ENCODE data around the gene OR14K1. TPM values are rescaled to one million over a fixed set of nuclear protein-coding genes. Genes with fewer than 3 reads are reported as not detected.

OR14K1 gene
- total RNA-seq, 4 donors from 2014 or later, result not detected

Other genes starting within 250 kb of the OR14K1 start
- gene OR2C3, start 202.2 kb upstream of the OR14K1 start, total RNA-seq, result not detected
- 1 to 10 TPM in 1 of 4 donors, under 1 TPM in 3; 0.13 to 1.3 (median 0.53) TPM for gene GCSAML, start 189.5 kb upstream of the OR14K1 start, total RNA-seq
- gene OR2G2, start 150.3 kb upstream of the OR14K1 start, total RNA-seq, result not detected
- not detected for gene OR2G3, start 133.0 kb upstream of the OR14K1 start, total RNA-seq
- not detected for gene OR13G1, start 58.9 kb upstream of the OR14K1 start, total RNA-seq
- gene OR6F1, start 22.0 kb upstream of the OR14K1 start, total RNA-seq, result not detected
- not detected for gene OR14A2, start 9.5 kb downstream of the OR14K1 start, total RNA-seq
- gene OR1C1, start 21.9 kb downstream of the OR14K1 start, total RNA-seq, result not detected
- not detected for gene OR14A16, start 85.5 kb downstream of the OR14K1 start, total RNA-seq
- not detected for gene OR11L1, start 103.3 kb downstream of the OR14K1 start, total RNA-seq
- 1 to 10 TPM in 2 of 4 donors, under 1 TPM in 2; 0.42 to 7.3 (median 1.9) TPM for gene TRIM58, start 118.6 kb downstream of the OR14K1 start, total RNA-seq
- 1 to 10 TPM in 1 of 4 donors, under 1 TPM in 2, not detected in 1; 0.34 to 1.9 (median 0.83) TPM for gene OR2W3, start 157.0 kb downstream of the OR14K1 start, total RNA-seq
- not detected for gene OR2T8, start 181.6 kb downstream of the OR14K1 start, total RNA-seq
- not detected for gene OR2AJ1, start 186.3 kb downstream of the OR14K1 start, total RNA-seq
- gene OR2L8, start 210.2 kb downstream of the OR14K1 start, total RNA-seq, result not detected
- not detected for gene OR2AK2, start 226.6 kb downstream of the OR14K1 start, total RNA-seq